ENCODE data around the gene TST. TPM values are rescaled to one million over a fixed set of nuclear protein-coding genes. Genes with fewer than 3 reads are reported as not detected.
"Not testable (repeated sequence)": the region's sequence is repeated elsewhere in the genome, so short reads cannot be mapped to it uniquely, and the experiment has no call there.

Gene TST
- total and polyA plus RNA-seq, 2 donors = 19.4 to 48.8 TPM

- H3K27ac ChIP-seq (ENCODE audit: low read depth) = no peak overlapping the region
- DNase-seq (ENCODE audit: extremely low spot score) = no peak
- no peaks in the 10 kb centered on the region for H3K36me3 ChIP-seq (ENCODE audit: insufficient read depth)
- no peak overlapping the region for H3K4me3 ChIP-seq (ENCODE audit: low read depth, low read length)
- WGBS = 30% methylated on average over 2 of the region's 2 CpGs
- no peaks in the 10 kb centered on the region for H3K4me1 ChIP-seq (ENCODE audit: insufficient read depth)
Measured at GRCh38 chr22:37007651-37008050, 11.6 kb downstream of the TST start.

- no peak for DNase-seq (ENCODE audit: extremely low spot score)
- Histone ChIP-seq H3K4me1 (ENCODE audit: insufficient read depth) (no peaks in the 10 kb centered on the region), H3K36me3 (ENCODE audit: insufficient read depth) (no peaks in the 10 kb centered on the region), H3K27ac (ENCODE audit: low read depth) (no peak overlapping the region), H3K4me3 (ENCODE audit: low read depth, low read length) (no peak overlapping the region)
- 83% methylated on average over 7 of the region's 7 CpGs for WGBS
Measured at GRCh38 chr22:37002633-37003032, 16.6 kb downstream of the TST start.

DNA sequence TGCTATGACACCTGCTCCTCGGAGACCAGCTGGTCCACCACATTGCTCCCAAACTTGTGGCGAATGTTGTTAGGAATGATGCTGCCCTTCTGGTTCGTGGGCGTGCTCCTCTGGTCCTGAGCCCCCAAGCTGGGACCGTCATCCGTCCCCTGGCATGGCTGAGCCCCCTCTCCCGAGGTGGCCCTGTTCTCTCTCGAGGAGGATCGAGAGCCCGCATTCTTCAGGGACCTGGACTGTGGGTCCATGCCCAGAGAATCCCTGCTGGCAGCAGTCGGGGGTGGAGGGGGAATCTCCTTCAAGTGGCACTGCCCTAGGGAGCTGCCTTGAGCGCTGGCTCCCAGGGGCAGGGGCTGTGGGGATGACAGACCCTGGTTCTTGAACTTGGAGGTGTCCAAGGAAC is 17.4 kb downstream of the TST start:
- Histone ChIP-seq H3K4me3 (ENCODE audit: low read depth, low read length) (no peak overlapping the region), H3K36me3 (ENCODE audit: insufficient read depth) (no peaks in the 10 kb centered on the region), H3K4me1 (ENCODE audit: insufficient read depth) (no peaks in the 10 kb centered on the region), H3K27ac (ENCODE audit: low read depth) (no peak overlapping the region)
- 87% methylated on average over 12 of the region's 12 CpGs for WGBS
- DNase-seq (ENCODE audit: extremely low spot score) = no peak

DNA sequence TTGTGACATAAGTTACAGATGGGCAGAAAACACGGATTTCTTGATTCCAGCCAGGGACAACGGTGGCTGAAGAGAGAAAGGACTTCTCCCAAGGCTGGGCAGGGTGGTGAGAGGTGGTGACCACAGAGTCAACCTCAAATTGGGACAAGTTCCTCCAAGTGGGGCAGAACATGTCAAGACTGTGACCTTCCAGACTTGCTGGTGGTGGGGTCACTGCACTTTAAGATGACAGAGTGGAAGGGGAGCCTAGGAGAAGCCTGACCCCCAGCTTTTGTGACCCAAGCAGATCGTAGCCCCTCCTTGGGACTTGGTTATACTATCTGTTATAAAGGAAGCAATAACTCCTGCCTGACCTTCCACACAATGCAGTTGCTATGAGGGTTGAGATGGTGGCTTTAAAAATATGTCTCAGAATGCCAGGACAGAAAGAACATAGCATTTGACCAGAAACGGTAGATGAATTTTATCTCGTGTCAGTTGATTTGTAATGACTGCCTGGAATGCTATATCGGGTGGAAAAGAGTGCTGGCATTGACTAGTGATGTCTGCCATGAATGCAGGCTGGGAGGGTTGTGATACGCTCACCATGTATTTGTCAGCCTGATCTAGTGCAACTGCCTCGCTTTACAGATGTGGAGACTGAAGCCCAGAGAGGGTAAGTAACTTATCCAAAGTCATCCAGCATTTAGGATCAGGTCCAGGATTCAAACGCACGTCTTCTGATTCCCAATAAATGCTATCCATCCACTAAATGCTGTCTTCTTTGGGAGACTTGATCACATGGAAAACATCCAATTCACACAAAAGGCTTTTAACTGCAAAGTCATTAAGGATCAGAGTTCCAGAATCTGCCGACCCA is 18.3 kb downstream of the TST start:
- DNase-seq (ENCODE audit: extremely low spot score) = no peak
- 61% methylated on average over 11 of the region's 11 CpGs for WGBS

GRCh38 chr22:36999463-36999862 is 19.8 kb downstream of the TST start:
- DNase-seq (ENCODE audit: extremely low spot score) = no peak
- Histone ChIP-seq H3K27ac (ENCODE audit: low read depth) (no peak overlapping the region), H3K36me3 (ENCODE audit: insufficient read depth) (no peaks in the 10 kb centered on the region), H3K4me1 (ENCODE audit: insufficient read depth) (no peaks in the 10 kb centered on the region), H3K4me3 (ENCODE audit: low read depth, low read length) (no peak overlapping the region)
- 90% methylated on average over 4 of the region's 4 CpGs for WGBS

More for the DNA sequence above, 18.3 kb downstream of the TST start:
- Histone ChIP-seq H3K27ac (ENCODE audit: low read depth) (no peak overlapping the region), H3K4me3 (ENCODE audit: low read depth, low read length) (no peak overlapping the region), H3K36me3 (ENCODE audit: insufficient read depth) (no peaks in the 10 kb centered on the region), H3K4me1 (ENCODE audit: insufficient read depth) (no peaks in the 10 kb centered on the region)

- H3K4me1 ChIP-seq (ENCODE audit: insufficient read depth) = no peaks in the 10 kb centered on the region
- no peak for DNase-seq (ENCODE audit: extremely low spot score)
- no peak overlapping the region for H3K27ac ChIP-seq (ENCODE audit: low read depth)
- no peak overlapping the region for H3K4me3 ChIP-seq (ENCODE audit: low read depth, low read length)
- no peaks in the 10 kb centered on the region for H3K36me3 ChIP-seq (ENCODE audit: insufficient read depth)
- 68% methylated on average over 9 of the region's 9 CpGs for WGBS
Measured at GRCh38 chr22:36998620-36999351, 20.5 kb downstream of the TST start.

- Histone ChIP-seq H3K27ac (ENCODE audit: low read depth) (no peak overlapping the region), H3K36me3 (ENCODE audit: insufficient read depth) (no peaks in the 10 kb centered on the region), H3K4me3 (ENCODE audit: low read depth, low read length) (no peak overlapping the region), H3K4me1 (ENCODE audit: insufficient read depth) (no peaks in the 10 kb centered on the region)
- 77% methylated on average over 2 of the region's 2 CpGs for WGBS
- no peak for DNase-seq (ENCODE audit: extremely low spot score)
Measured at GRCh38 chr22:36997746-36998145, 21.5 kb downstream of the TST start.

DNA sequence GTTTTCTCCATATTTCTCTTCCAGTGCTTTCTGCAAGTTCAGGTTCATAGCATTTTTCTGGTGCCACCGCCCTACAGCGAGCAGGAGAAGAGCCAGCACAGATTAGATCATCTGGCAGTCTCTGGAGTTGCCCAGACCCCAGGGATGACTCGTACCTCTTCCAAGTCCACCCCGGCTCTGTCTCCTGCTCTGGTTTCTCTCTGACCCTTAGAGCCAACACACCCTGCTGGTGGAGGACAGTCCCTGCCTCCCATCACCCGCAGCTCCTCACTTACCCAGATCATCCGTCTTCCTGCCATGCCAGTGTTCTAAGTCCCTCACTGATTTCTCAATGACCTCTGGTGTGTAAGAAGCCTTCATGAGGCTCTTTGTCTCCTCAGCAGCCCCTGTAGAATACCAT is 28.0 kb downstream of the TST start:
- Histone ChIP-seq H3K4me3 (ENCODE audit: low read depth, low read length) (no peak overlapping the region), H3K4me1 (ENCODE audit: insufficient read depth) (no peaks in the 10 kb centered on the region), H3K27ac (ENCODE audit: low read depth) (no peak overlapping the region), H3K36me3 (ENCODE audit: insufficient read depth) (no peaks in the 10 kb centered on the region)
- no peak for DNase-seq (ENCODE audit: extremely low spot score)
- 59% methylated on average over 6 of the region's 6 CpGs for WGBS

GRCh38 chr22:36990457-36990856 is 28.8 kb downstream of the TST start:
- no peaks in the 10 kb centered on the region for H3K36me3 ChIP-seq (ENCODE audit: insufficient read depth)
- no peak overlapping the region for H3K27ac ChIP-seq (ENCODE audit: low read depth)
- H3K4me1 ChIP-seq (ENCODE audit: insufficient read depth) = no peaks in the 10 kb centered on the region
- H3K4me3 ChIP-seq (ENCODE audit: low read depth, low read length) = no peak overlapping the region
- DNase-seq (ENCODE audit: extremely low spot score) = no peak
- WGBS = 77% methylated on average over 6 of the region's 6 CpGs

- H3K36me3 ChIP-seq (ENCODE audit: insufficient read depth); DNase-seq (ENCODE audit: extremely low spot score); H3K4me3 ChIP-seq (ENCODE audit: low read depth, low read length); H3K4me1 ChIP-seq (ENCODE audit: insufficient read depth); H3K27ac ChIP-seq (ENCODE audit: low read depth): not testable (repeated sequence)
- WGBS = 88% methylated on average over 4 of the region's 4 CpGs
Measured at GRCh38 chr22:36989012-36989411, 30.2 kb downstream of the TST start.

GRCh38 chr22:36988075-36988832 is 31.0 kb downstream of the TST start:
- H3K4me1 ChIP-seq (ENCODE audit: insufficient read depth) = no peaks in the 10 kb centered on the region
- H3K36me3 ChIP-seq (ENCODE audit: insufficient read depth) = no peaks in the 10 kb centered on the region
- no peak for DNase-seq (ENCODE audit: extremely low spot score)
- no peak overlapping the region for H3K27ac ChIP-seq (ENCODE audit: low read depth)
- WGBS = 77% methylated on average over 12 of the region's 12 CpGs
- no peak overlapping the region for H3K4me3 ChIP-seq (ENCODE audit: low read depth, low read length)

DNA sequence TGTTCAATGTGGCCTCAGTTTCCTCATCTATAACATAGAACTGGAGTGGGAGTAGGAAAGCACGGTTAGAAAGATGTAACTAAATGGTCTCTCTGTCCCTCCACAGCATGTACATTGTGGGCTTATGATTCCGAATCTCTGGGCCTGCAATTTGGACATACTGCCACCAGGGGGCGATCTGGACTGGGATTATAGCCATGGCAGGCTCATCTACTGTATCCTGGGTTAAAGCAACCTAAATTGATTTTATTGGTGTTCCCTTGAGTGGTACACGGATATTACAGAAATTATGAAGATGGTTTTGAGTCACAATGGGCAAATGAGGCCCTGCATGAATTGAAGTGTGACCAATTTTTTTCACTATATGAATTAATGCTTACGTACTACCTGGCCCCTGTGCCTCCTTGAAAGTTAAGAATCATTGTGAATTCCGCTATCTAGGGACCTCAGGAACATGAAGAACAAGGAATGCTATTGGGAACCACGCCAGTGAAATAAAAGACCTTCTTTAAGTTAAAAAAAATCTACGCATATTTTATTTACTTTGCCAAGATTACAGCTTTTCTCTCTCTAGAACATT is 32.9 kb downstream of the TST start:
- DNase-seq (ENCODE audit: extremely low spot score) = no peak
- WGBS = 49% methylated on average over 8 of the region's 8 CpGs
- Histone ChIP-seq H3K36me3 (ENCODE audit: insufficient read depth) (no peaks in the 10 kb centered on the region), H3K4me3 (ENCODE audit: low read depth, low read length) (no peak overlapping the region), H3K27ac (ENCODE audit: low read depth) (no peak overlapping the region), H3K4me1 (ENCODE audit: insufficient read depth) (no peaks in the 10 kb centered on the region)

DNA sequence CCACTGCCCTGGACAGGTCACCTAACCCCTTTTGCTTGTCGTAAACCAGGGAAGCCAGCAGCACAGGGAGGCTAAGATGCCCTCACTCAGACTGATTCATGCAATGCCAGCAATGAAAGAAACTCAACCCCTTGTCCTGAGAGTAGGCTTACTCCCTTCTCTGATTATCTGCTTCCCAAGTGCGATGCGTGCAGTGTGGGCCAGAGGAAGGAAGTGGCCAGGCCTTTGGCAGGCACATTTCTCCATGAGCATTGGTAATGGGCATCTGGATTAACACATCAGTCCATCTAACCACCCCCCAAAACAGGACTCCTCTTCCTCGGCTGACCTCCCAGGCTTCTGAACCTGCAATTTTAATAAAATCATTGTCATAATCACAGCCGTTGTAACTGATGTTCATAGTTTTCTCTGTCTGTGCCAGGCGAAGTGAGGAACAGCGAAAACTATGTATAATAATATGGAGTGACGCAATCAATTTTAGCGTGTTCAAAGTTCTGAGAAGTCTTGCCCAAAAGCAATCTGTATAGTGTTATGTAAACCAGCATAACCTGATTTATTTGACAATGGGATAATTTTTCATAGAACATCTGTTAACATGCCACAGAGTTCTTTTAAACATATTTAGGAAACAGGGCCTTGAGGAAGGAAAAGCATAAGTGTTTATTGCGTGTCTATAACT is 33.9 kb downstream of the TST start:
- H3K36me3 ChIP-seq (ENCODE audit: insufficient read depth) = no peaks in the 10 kb centered on the region
- H3K4me1 ChIP-seq (ENCODE audit: insufficient read depth) = no peaks in the 10 kb centered on the region
- H3K27ac ChIP-seq (ENCODE audit: low read depth) = no peak overlapping the region
- DNase-seq (ENCODE audit: extremely low spot score) = no peak
- WGBS = 83% methylated on average over 10 of the region's 10 CpGs
- H3K4me3 ChIP-seq (ENCODE audit: low read depth, low read length) = no peak overlapping the region
